ENCODE results near the gene PLEKHJ1. TPM values are rescaled to one million over a fixed set of nuclear protein-coding genes. Genes with fewer than 3 reads are reported as not detected.
"Not testable (repeated sequence)": the region's sequence is repeated elsewhere in the genome, so short reads cannot be mapped to it uniquely, and the experiment has no call there.

Gene PLEKHJ1
- total RNA-seq, 4 donors from 2014 or later, result 41.9 to 69.8 (median 55.3) TPM

- TF ChIP-seq POLR2AphosphoS5 (IDR thresholded peaks at IDR 0.05) (peak in 1 of 2 donors; percentile 62), EP300 (IDR thresholded peaks at IDR 0.05) (no peak), POLR2A (IDR thresholded peaks at IDR 0.05; ENCODE audit: low read depth) (no peak)
- TF ChIP-seq, protein P1, sequence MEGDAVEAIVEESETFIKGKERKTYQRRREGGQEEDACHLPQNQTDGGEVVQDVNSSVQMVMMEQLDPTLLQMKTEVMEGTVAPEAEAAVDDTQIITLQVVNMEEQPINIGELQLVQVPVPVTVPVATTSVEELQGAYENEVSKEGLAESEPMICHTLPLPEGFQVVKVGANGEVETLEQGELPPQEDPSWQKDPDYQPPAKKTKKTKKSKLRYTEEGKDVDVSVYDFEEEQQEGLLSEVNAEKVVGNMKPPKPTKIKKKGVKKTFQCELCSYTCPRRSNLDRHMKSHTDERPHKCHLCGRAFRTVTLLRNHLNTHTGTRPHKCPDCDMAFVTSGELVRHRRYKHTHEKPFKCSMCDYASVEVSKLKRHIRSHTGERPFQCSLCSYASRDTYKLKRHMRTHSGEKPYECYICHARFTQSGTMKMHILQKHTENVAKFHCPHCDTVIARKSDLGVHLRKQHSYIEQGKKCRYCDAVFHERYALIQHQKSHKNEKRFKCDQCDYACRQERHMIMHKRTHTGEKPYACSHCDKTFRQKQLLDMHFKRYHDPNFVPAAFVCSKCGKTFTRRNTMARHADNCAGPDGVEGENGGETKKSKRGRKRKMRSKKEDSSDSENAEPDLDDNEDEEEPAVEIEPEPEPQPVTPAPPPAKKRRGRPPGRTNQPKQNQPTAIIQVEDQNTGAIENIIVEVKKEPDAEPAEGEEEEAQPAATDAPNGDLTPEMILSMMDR (IDR thresholded peaks at IDR 0.05), result no peak
- Histone ChIP-seq H3K9me3 (no peaks in the 10 kb centered on the region), H3K4me1 (peaks cover 9 to 26% (median 16%) of the 10 kb centered on the region in 4 donors), H3K4me3 (peak within 1 kb of the TSS; percentile 47 to 56 (median 48)), H3K27me3 (no peaks in the 10 kb centered on the region), H3K27ac (replicated peaks in 1 of 4) (peak within 1 kb of the TSS in 3 of 4 donors; percentile 28 to 47 (median 44)), H3K36me3 (no peaks in the 10 kb centered on the region)
- WGBS, result 10% methylated on average over 26 of the region's 41 CpGs
- intact Hi-C loops (cut with DNase I), result no loop called here
- DNase-seq (ENCODE audit: extremely low spot score), result peak; percentile 96
These were observed 46.1 kb upstream of the PLEKHJ1 start, which contains the start of gene PEAK3 for GRCh38 chr19:2282062-2282861. Gene PEAK3, minus strand, starts transcription at chr19:2282175. Its CDS starts 1,244 bp downstream, at chr19:2280931.

GRCh38 chr19:2281265-2282061 is 45.3 kb upstream of the PLEKHJ1 start:
- WGBS, result 28% methylated on average over 7 of the region's 16 CpGs
- peak overlapping the region in 3 of 4 donors; percentile 28 to 47 (median 44) for H3K27ac ChIP-seq (replicated peaks in 1 of 4)
- peak overlapping the region; percentile 47 to 56 (median 48) for H3K4me3 ChIP-seq

DNA sequence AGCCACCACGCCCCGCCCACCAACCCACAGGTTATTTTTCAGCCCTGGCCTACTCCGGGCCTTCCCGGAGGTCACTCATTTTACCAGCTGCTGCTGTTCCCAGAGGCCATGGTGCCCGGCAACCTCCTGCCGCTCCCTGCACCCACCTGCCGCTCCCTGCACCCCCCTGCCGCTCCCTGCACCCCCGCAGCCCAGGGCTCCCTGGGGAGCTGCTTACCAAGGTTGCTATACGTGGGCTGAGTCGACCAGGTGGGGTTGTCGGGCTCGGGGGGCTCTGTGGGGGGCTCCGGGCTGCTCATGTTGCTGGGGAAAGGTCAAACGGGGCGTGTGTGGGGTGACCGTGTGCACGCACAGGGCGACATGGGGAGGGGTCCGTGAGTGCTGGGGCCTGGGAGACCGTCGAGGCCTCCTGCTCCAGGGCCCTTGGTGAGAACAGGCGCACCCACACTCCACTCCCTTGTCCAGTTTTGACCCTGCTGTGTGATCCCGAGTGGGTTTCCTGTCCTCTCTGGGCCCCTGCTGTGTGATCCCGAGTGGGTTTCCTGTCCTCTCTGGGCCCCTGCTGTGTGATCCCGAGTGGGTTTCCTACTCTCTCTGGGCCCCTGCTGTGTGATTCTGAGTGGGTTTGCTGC is 44.6 kb upstream of the PLEKHJ1 start:
- no peak for TF ChIP-seq EP300 (IDR thresholded peaks at IDR 0.05)
- intact Hi-C loops (cut with DNase I), result no loop called here
- peaks cover 9 to 37% (median 27%) of the 10 kb centered on the region in 4 donors for H3K4me1 ChIP-seq
- no peaks in the 10 kb centered on the region for H3K9me3 ChIP-seq
- H3K4me3 ChIP-seq, result no peak overlapping the region
- H3K27me3 ChIP-seq, result no peaks in the 10 kb centered on the region
- 84% methylated on average over 16 of the region's 26 CpGs for WGBS
- no peak overlapping the region for H3K27ac ChIP-seq (replicated peaks in 1 of 4)
- peaks cover 0 to 13% (median 9%) of the 10 kb centered on the region in 4 donors for H3K36me3 ChIP-seq
- DNase-seq (ENCODE audit: extremely low spot score), result no peak

More at GRCh38 chr19:2281265-2282061, 45.3 kb upstream of the PLEKHJ1 start:
- H3K27me3 ChIP-seq; DNase-seq (ENCODE audit: extremely low spot score); H3K9me3 ChIP-seq; intact Hi-C loops (cut with DNase I); H3K36me3 ChIP-seq: not testable (repeated sequence)
- H3K4me1 ChIP-seq, result peaks cover 9 to 30% (median 20%) of the 10 kb centered on the region in 4 donors

DNA sequence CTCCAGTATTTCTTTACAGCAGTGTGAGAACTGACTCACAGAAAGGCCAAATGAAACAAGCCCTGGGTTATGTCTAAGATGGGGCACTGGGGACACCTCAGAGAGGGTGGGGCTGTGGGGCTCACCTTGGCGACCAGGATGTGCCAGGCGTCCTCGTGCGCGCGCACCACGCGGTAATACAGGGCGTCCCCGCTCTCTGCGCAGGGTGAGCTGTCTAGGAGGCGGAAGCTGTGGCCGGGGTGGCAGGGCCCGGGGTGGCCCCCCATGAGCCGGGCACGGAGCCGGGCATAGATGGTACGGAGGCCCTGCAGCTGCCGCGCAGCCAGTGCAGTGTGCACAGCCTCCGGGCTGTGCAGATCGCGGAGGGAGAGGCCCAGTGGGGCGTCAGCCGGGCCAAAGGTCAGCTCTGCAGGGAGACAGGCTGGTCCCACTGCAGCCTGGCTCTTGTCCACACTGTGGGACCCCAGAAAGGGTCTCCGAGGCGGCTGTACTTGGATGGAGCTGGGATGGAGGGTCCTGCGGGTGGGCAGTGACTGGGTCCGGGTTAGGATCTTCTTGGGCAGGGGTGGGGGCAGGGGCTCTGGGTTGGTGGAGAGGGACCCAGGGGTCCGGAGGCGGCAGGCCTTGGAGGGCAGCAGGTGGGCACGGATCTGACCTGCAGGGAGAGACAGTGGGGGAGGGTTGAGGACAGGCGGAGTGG is 42.5 kb upstream of the PLEKHJ1 start:
- intact Hi-C loops (cut with DNase I), result loop anchor here (5.0 kb wide), 2 partner anchors 49 to 114 kb away; partner anchors contain the start of genes LSM7 and SPPL2B

More for the DNA sequence above, 42.5 kb upstream of the PLEKHJ1 start:
- H3K4me3 ChIP-seq, result no peak overlapping the region
- no peak for TF ChIP-seq EP300 (IDR thresholded peaks at IDR 0.05)
- no peak for TF ChIP-seq POLR2AphosphoS5 (IDR thresholded peaks at IDR 0.05)
- TF ChIP-seq, protein P1 (IDR thresholded peaks at IDR 0.05), result no peak
- TF ChIP-seq POLR2A (IDR thresholded peaks at IDR 0.05; ENCODE audit: low read depth), result no peak
- H3K27me3 ChIP-seq, result no peaks in the 10 kb centered on the region
- H3K4me1 ChIP-seq, result peaks cover 25 to 57% (median 48%) of the 10 kb centered on the region in 4 donors
- H3K9me3 ChIP-seq, result no peaks in the 10 kb centered on the region
- WGBS, result 94% methylated on average over 8 of the region's 33 CpGs
- peaks cover 0 to 19% (median 15%) of the 10 kb centered on the region in 4 donors for H3K36me3 ChIP-seq
- H3K27ac ChIP-seq (replicated peaks in 1 of 4), result no peak overlapping the region
- no peak for DNase-seq (ENCODE audit: extremely low spot score)
